Measurements from ENCODE around the gene PIRT. TPM values are rescaled to one million over a fixed set of nuclear protein-coding genes. Genes with fewer than 3 reads are reported as not detected.

The PIRT gene
- total RNA-seq, 4 donors from 2014 or later: not detected

DNA sequence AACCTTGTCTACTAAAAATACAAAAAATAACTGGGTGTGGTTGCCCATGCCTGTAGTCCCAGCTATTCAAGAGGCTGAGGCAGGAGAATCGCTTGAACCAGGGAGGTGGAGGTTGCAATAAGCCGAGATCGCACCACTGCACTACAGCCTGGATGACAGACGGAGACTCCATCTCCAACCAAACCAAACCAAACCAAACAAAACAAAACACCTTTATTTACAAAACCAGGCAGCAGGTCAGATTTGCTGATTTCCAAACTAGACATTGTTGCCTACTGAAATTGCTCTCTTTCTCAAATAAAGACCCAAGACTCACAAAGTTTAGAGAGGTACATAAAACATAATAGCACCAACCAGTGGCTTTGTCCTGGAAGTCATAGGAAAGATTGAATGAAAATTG, 28.3 kb downstream of the PIRT start:
- no peak overlapping the region for H3K27ac ChIP-seq
- no peak overlapping the region for H3K4me3 ChIP-seq
- no peaks in the 10 kb centered on the region for H3K4me1 ChIP-seq
- DNase-seq (ENCODE audit: low spot score in 2 of 2): no peak
- WGBS, 2 donors: 82 to 88% methylated on average over 4 of the region's 4 CpGs
- no peaks in the 10 kb centered on the region for H3K9me3 ChIP-seq
- H3K36me3 ChIP-seq: no peaks in the 10 kb centered on the region
- TF ChIP-seq EP300 (IDR thresholded peaks at IDR 0.05) (no peak), POLR2A (IDR thresholded peaks at IDR 0.05) (no peak)
- TF ChIP-seq, protein P1, sequence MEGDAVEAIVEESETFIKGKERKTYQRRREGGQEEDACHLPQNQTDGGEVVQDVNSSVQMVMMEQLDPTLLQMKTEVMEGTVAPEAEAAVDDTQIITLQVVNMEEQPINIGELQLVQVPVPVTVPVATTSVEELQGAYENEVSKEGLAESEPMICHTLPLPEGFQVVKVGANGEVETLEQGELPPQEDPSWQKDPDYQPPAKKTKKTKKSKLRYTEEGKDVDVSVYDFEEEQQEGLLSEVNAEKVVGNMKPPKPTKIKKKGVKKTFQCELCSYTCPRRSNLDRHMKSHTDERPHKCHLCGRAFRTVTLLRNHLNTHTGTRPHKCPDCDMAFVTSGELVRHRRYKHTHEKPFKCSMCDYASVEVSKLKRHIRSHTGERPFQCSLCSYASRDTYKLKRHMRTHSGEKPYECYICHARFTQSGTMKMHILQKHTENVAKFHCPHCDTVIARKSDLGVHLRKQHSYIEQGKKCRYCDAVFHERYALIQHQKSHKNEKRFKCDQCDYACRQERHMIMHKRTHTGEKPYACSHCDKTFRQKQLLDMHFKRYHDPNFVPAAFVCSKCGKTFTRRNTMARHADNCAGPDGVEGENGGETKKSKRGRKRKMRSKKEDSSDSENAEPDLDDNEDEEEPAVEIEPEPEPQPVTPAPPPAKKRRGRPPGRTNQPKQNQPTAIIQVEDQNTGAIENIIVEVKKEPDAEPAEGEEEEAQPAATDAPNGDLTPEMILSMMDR (IDR thresholded peaks at IDR 0.05): no peak
- no peaks in the 10 kb centered on the region for H3K27me3 ChIP-seq

DNA sequence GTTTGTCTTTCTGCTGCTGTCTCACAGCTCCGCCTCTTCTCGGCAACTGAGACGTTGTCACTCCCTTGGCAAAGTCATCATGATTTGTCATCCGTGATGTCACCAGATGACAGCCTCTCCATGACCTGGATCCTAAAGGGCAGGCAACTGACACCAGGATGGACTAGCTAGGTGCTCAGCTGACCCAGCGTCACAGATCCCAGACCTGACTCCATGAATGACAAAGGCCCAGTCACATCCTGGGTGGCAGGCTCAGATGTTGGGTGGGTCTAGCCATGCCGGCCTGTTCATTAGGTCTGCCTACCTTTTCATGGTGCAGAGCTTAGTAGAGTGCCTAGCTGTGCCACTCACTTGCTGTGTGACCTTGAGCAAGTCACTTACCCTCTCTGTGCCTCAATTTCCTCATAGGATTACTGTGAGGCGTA, 30.2 kb downstream of the PIRT start:
- no peak overlapping the region for H3K27ac ChIP-seq
- TF ChIP-seq, protein P1 (IDR thresholded peaks at IDR 0.05): no peak
- no peak for TF ChIP-seq POLR2A (IDR thresholded peaks at IDR 0.05)
- no peak for TF ChIP-seq EP300 (IDR thresholded peaks at IDR 0.05)
- no peaks in the 10 kb centered on the region for H3K36me3 ChIP-seq
- no peaks in the 10 kb centered on the region for H3K4me1 ChIP-seq
- no peak overlapping the region for H3K4me3 ChIP-seq
- no peaks in the 10 kb centered on the region for H3K27me3 ChIP-seq
- WGBS, 2 donors: 78 to 86% methylated on average over 6 to 7 of the region's 7 CpGs
- no peak for DNase-seq (ENCODE audit: low spot score in 2 of 2)
- H3K9me3 ChIP-seq: no peaks in the 10 kb centered on the region

DNA sequence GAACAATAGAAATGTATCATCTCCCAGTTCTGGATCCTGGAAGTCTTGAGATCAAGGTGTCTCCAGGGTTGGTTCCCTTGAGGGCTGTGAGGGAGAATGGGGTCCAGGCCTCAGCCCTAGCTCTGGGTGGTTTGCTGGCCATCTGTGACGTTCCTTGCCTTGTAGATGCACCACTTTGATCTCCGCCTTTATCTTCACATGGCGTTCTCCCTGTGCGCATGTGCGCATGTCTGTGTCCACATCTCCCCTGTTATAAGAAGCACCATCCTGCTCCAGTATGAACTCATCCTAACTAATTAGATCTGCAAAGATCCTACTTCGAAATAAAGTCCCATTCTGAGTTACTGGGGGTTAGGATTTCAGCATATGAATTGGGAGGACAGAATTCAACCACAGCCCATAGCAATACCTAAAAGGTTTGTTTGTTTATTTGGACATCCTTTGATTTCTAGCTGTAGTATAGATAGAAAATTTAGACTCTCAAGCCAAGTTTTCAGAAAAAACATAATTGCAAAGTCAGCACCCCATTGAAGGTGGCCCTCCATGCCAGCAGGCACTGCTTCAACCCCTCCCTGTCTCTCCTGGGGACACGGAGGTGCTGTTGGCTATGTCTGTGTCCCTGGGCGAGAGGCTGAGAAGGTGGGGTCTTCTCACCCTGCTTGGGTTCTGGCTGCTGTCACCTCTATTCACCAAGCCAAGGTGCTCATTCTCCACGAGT, 31.2 kb downstream of the PIRT start:
- Histone ChIP-seq H3K27ac (no peak overlapping the region), H3K9me3 (no peaks in the 10 kb centered on the region), H3K4me3 (no peak overlapping the region), H3K27me3 (no peaks in the 10 kb centered on the region), H3K36me3 (no peaks in the 10 kb centered on the region), H3K4me1 (no peaks in the 10 kb centered on the region)
- DNase-seq (ENCODE audit: low spot score in 2 of 2): no peak
- TF ChIP-seq, protein P1 (IDR thresholded peaks at IDR 0.05): no peak
- TF ChIP-seq POLR2A (IDR thresholded peaks at IDR 0.05): no peak
- TF ChIP-seq EP300 (IDR thresholded peaks at IDR 0.05): no peak
- WGBS, 2 donors: 82% methylated on average over 9 of the region's 9 CpGs

DNA sequence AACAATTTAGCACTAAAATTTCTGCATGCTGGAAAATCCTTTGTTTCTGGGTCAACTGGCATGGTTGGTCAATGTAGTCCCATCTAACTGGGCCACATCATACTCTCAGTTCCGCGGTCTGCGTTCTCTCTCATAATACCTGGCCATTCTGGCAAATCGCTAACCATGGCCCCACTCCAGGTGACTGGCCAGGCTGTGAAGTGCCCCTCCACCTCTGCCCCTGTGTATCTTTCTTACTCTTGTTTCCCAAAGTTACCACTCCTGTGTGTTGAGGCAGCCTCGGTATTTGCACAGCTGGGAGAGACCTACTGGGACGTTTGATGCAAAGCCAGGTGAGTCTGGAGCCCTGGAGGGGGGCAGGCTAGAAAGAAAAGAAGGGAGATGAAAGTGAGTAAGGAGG, 32.0 kb downstream of the PIRT start:
- Histone ChIP-seq H3K9me3 (no peaks in the 10 kb centered on the region), H3K27ac (no peak overlapping the region), H3K4me3 (no peak overlapping the region), H3K27me3 (no peaks in the 10 kb centered on the region), H3K4me1 (no peaks in the 10 kb centered on the region), H3K36me3 (no peaks in the 10 kb centered on the region)
- DNase-seq (ENCODE audit: low spot score in 2 of 2): no peak
- 88 to 89% methylated on average over 6 of the region's 6 CpGs for WGBS, 2 donors
- TF ChIP-seq POLR2A (IDR thresholded peaks at IDR 0.05) (no peak), EP300 (IDR thresholded peaks at IDR 0.05) (no peak)
- TF ChIP-seq, protein P1 (IDR thresholded peaks at IDR 0.05): no peak

DNA sequence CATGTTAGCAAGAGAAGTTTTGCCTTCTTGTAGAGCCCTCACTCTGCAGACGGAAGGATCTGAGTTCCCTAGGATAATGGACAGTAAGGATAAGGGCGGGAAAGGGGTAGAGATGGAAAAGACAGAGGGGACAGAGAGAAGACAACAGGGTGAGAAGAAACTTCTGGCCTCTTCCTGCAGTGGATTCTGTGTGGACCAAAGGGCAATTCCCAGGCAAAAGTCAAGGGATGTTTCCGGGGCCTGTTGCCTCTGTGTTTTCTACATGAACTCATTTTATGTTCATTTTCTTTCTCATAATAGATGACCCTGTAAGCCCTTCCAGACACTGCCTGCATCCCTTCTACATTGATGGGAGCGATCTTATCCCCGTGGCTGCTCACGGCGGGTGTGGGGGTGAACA, 33.3 kb downstream of the PIRT start:
- no peak for DNase-seq (ENCODE audit: low spot score in 2 of 2)
- TF ChIP-seq EP300 (IDR thresholded peaks at IDR 0.05) (no peak), POLR2A (IDR thresholded peaks at IDR 0.05) (no peak)
- TF ChIP-seq, protein P1 (IDR thresholded peaks at IDR 0.05): no peak
- Histone ChIP-seq H3K27me3 (no peaks in the 10 kb centered on the region), H3K4me1 (peaks cover 0 to 2% (median 0%) of the 10 kb centered on the region in 4 donors), H3K9me3 (no peaks in the 10 kb centered on the region), H3K27ac (no peak overlapping the region), H3K4me3 (no peak overlapping the region), H3K36me3 (no peaks in the 10 kb centered on the region)
- 82% methylated on average over 7 of the region's 7 CpGs for WGBS, 2 donors
